ENCODE results near the gene LRRC4C.

- TF ChIP-seq CTCF (IDR thresholded peaks at IDR 0.05; ENCODE audit: low read depth, low read length, missing input control) (no peak), TAF1 (conservative IDR thresholded peaks at IDR 0.05) (no peak), GABPA (IDR thresholded peaks at IDR 0.05 in 1 of 2, conservative IDR thresholded peaks at IDR 0.05 in 1 of 2) (no peak), RAD21 (IDR thresholded peaks at IDR 0.05) (no peak), ZBTB33 (IDR thresholded peaks at IDR 0.05) (no peak), RXRA (IDR thresholded peaks at IDR 0.05) (no peak), JUND (IDR thresholded peaks at IDR 0.05) (no peak), YY1 (IDR thresholded peaks at IDR 0.05) (no peak), REST (IDR thresholded peaks at IDR 0.05) (no peak), HNF4A (conservative IDR thresholded peaks at IDR 0.05) (no peak), FOXA1 (IDR thresholded peaks at IDR 0.05) (no peak), NR2F2 (IDR thresholded peaks at IDR 0.05) (no peak)
These were observed 60.1 kb downstream of the LRRC4C start for GRCh38 chr11:41399323-41399722.

Data from liver (tissue), 3 donors.